Measurements from ENCODE around the gene CDH26.
"Not testable (repeated sequence)": the region's sequence is repeated elsewhere in the genome, so short reads cannot be mapped to it uniquely, and the experiment has no call there.

Gene CDH26

DNA sequence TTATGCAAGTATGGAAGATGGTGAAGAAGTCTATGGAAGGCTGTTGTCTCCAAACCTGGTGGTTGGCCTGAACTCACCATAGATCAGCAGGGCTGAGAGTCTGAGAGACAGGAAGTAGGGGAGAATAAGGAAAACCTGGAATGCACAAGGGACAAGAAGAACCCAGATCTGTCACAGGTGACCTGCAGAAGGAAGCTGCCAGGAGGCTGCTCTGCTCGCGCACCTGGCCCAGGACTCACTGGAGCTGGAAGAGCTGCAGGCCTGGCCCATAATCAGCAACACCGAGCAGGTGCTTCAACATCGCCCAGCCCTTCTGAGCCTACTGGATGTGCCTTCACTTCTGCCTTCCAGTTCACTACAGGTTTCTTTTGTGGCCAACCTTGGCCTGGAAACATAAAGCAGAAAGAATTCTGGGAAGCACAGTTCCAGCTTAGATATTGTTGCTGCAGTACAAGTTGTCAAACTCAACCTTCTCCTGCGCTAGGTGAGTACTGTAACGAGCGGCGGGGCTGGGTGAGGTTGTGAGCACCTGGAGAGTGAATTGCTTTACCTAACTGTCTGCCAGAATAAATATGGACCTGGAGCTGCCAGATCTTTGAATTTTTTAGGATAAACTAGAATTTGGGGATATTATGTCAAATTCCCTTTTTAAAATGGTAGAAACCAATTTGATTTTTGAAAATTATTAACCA lies 82.4 kb downstream of the CDH26 start:
- H3K4me3 ChIP-seq (ENCODE audit: low read depth in 1 of 2, low read length in 2 of 2) = no peak overlapping the region
- no peak overlapping the region for H3K9ac ChIP-seq (ENCODE audit: low read depth in 1 of 2, low read length in 2 of 2)
- no peaks in the 10 kb centered on the region for H3K27me3 ChIP-seq (ENCODE audit: control insufficient read depth in 1 of 2, insufficient read depth in 2 of 2, low read length in 2 of 2)
- H3K9me3 ChIP-seq (ENCODE audit: control insufficient read depth in 1 of 2, low read length in 2 of 2) = no peaks in the 10 kb centered on the region
- H3K36me3 ChIP-seq (ENCODE audit: control insufficient read depth in 1 of 2, insufficient read depth in 2 of 2, low read length in 2 of 2) = no peaks in the 10 kb centered on the region
- H3K4me1 ChIP-seq (ENCODE audit: control insufficient read depth in 1 of 2, insufficient read depth in 2 of 2, low read length in 2 of 2) = no peaks in the 10 kb centered on the region
- H3K27ac ChIP-seq (ENCODE audit: low read depth, low read length) = no peak overlapping the region

- H3K4me3 ChIP-seq (ENCODE audit: low read depth in 1 of 2, low read length in 2 of 2); H3K36me3 ChIP-seq (ENCODE audit: control insufficient read depth in 1 of 2, insufficient read depth in 2 of 2, low read length in 2 of 2); H3K27me3 ChIP-seq (ENCODE audit: control insufficient read depth in 1 of 2, insufficient read depth in 2 of 2, low read length in 2 of 2); H3K9ac ChIP-seq (ENCODE audit: low read depth in 1 of 2, low read length in 2 of 2); H3K4me1 ChIP-seq (ENCODE audit: control insufficient read depth in 1 of 2, insufficient read depth in 2 of 2, low read length in 2 of 2); H3K27ac ChIP-seq (ENCODE audit: low read depth, low read length); H3K9me3 ChIP-seq (ENCODE audit: control insufficient read depth in 1 of 2, low read length in 2 of 2): not testable (repeated sequence)
These were observed 83.4 kb downstream of the CDH26 start for GRCh38 chr20:60041436-60042165.

DNA sequence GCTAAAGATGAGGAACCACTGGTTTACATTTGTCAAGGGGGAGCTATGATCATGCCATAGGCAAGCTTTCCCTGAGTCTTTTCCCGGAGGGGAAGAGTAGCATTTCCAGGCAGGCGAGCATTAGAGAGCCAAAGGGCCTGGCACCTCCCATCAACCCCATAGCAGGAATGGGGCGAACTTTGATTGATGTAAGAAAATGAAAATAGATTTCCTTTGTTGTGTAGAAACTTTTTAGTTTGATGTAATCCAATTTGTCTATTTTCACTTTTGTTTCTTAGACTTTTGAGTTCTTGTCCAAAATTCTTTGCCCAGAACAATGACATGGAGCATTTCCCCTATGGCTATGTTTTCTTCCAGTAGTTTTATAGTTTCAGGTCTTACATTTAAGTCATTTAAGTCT lies 85.2 kb downstream of the CDH26 start:
- Histone ChIP-seq H3K27me3 (ENCODE audit: control insufficient read depth in 1 of 2, insufficient read depth in 2 of 2, low read length in 2 of 2) (no peaks in the 10 kb centered on the region), H3K4me1 (ENCODE audit: control insufficient read depth in 1 of 2, insufficient read depth in 2 of 2, low read length in 2 of 2) (no peaks in the 10 kb centered on the region), H3K36me3 (ENCODE audit: control insufficient read depth in 1 of 2, insufficient read depth in 2 of 2, low read length in 2 of 2) (no peaks in the 10 kb centered on the region)

DNA sequence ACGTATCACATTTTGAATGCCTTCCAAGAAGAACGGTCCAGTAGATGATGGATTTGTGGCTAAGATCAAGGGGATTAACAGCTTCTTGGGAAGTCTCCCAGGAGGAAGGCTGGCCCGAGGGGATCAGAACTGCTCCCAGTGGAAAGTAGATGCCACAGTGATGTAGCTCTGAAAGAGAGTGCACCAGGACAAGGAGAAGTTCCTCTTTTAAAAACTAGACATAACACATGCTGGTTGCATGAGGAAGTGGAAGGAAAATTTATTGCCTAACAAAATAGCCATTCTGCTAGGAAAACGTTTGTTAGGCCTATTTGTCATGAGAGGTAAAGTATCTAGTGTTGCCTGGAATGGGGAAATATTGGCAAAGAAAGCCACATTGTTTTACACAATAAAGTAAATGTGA lies 87.8 kb downstream of the CDH26 start:
- H3K27ac ChIP-seq (ENCODE audit: low read depth, low read length) = no peak overlapping the region
- H3K4me1 ChIP-seq (ENCODE audit: control insufficient read depth in 1 of 2, insufficient read depth in 2 of 2, low read length in 2 of 2) = no peaks in the 10 kb centered on the region

More for the DNA sequence above, 85.2 kb downstream of the CDH26 start:
- no peak overlapping the region for H3K4me3 ChIP-seq (ENCODE audit: low read depth in 1 of 2, low read length in 2 of 2)
- no peak overlapping the region for H3K9ac ChIP-seq (ENCODE audit: low read depth in 1 of 2, low read length in 2 of 2)
- H3K27ac ChIP-seq (ENCODE audit: low read depth, low read length) = no peak overlapping the region
- no peaks in the 10 kb centered on the region for H3K9me3 ChIP-seq (ENCODE audit: control insufficient read depth in 1 of 2, low read length in 2 of 2)

GRCh38 chr20:60046436-60046835 lies 88.2 kb downstream of the CDH26 start:
- Histone ChIP-seq H3K27me3 (ENCODE audit: control insufficient read depth in 1 of 2, insufficient read depth in 2 of 2, low read length in 2 of 2) (peaks cover under 1 to 5% of the 10 kb centered on the region in 2 donors), H3K27ac (ENCODE audit: low read depth, low read length) (no peak overlapping the region), H3K9me3 (ENCODE audit: control insufficient read depth in 1 of 2, low read length in 2 of 2) (no peaks in the 10 kb centered on the region), H3K36me3 (ENCODE audit: control insufficient read depth in 1 of 2, insufficient read depth in 2 of 2, low read length in 2 of 2) (no peaks in the 10 kb centered on the region), H3K9ac (ENCODE audit: low read depth in 1 of 2, low read length in 2 of 2) (no peak overlapping the region), H3K4me1 (ENCODE audit: control insufficient read depth in 1 of 2, insufficient read depth in 2 of 2, low read length in 2 of 2) (no peaks in the 10 kb centered on the region), H3K4me3 (ENCODE audit: low read depth in 1 of 2, low read length in 2 of 2) (no peak overlapping the region)

More for the DNA sequence above, 87.8 kb downstream of the CDH26 start:
- Histone ChIP-seq H3K9me3 (ENCODE audit: control insufficient read depth in 1 of 2, low read length in 2 of 2) (no peaks in the 10 kb centered on the region), H3K9ac (ENCODE audit: low read depth in 1 of 2, low read length in 2 of 2) (no peak overlapping the region), H3K27me3 (ENCODE audit: control insufficient read depth in 1 of 2, insufficient read depth in 2 of 2, low read length in 2 of 2) (peaks cover 0 to 5% of the 10 kb centered on the region in 2 donors), H3K4me3 (ENCODE audit: low read depth in 1 of 2, low read length in 2 of 2) (no peak overlapping the region), H3K36me3 (ENCODE audit: control insufficient read depth in 1 of 2, insufficient read depth in 2 of 2, low read length in 2 of 2) (no peaks in the 10 kb centered on the region)

DNA sequence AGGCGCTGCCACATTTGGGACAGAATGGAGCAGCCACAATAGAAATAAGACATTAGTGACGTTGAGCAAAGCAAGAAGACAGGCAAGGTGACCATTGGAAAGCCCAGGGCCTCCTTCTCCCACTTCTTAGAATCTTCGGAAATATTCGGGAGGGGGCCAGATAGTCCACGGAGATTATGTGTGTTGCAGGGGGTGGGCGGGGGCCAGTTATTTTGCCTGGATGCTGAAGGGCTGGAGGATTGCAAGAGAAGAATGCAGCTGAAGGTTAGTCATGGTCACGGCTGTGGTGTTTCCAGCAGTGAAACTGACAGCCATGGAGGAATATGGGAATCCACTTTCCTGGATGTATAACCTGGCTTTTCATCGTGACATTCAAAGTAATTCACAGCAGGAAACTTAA lies 88.6 kb downstream of the CDH26 start:
- Histone ChIP-seq H3K27me3 (ENCODE audit: control insufficient read depth in 1 of 2, insufficient read depth in 2 of 2, low read length in 2 of 2) (peaks cover 4 to 8% of the 10 kb centered on the region in 2 donors), H3K27ac (ENCODE audit: low read depth, low read length) (no peak overlapping the region)

GRCh38 chr20:60048634-60049521 lies 90.7 kb downstream of the CDH26 start:
- peaks cover 7 to 13% of the 10 kb centered on the region in 2 donors for H3K27me3 ChIP-seq (ENCODE audit: control insufficient read depth in 1 of 2, insufficient read depth in 2 of 2, low read length in 2 of 2)
- H3K9ac ChIP-seq (ENCODE audit: low read depth in 1 of 2, low read length in 2 of 2) = no peak overlapping the region
- no peaks in the 10 kb centered on the region for H3K9me3 ChIP-seq (ENCODE audit: control insufficient read depth in 1 of 2, low read length in 2 of 2)
- no peaks in the 10 kb centered on the region for H3K4me1 ChIP-seq (ENCODE audit: control insufficient read depth in 1 of 2, insufficient read depth in 2 of 2, low read length in 2 of 2)
- no peaks in the 10 kb centered on the region for H3K36me3 ChIP-seq (ENCODE audit: control insufficient read depth in 1 of 2, insufficient read depth in 2 of 2, low read length in 2 of 2)
- H3K27ac ChIP-seq (ENCODE audit: low read depth, low read length) = no peak overlapping the region
- H3K4me3 ChIP-seq (ENCODE audit: low read depth in 1 of 2, low read length in 2 of 2) = no peak overlapping the region

More for the DNA sequence above, 88.6 kb downstream of the CDH26 start:
- H3K36me3 ChIP-seq (ENCODE audit: control insufficient read depth in 1 of 2, insufficient read depth in 2 of 2, low read length in 2 of 2) = no peaks in the 10 kb centered on the region
- no peaks in the 10 kb centered on the region for H3K4me1 ChIP-seq (ENCODE audit: control insufficient read depth in 1 of 2, insufficient read depth in 2 of 2, low read length in 2 of 2)
- no peaks in the 10 kb centered on the region for H3K9me3 ChIP-seq (ENCODE audit: control insufficient read depth in 1 of 2, low read length in 2 of 2)
- H3K4me3 ChIP-seq (ENCODE audit: low read depth in 1 of 2, low read length in 2 of 2) = no peak overlapping the region
- no peak overlapping the region for H3K9ac ChIP-seq (ENCODE audit: low read depth in 1 of 2, low read length in 2 of 2)

DNA sequence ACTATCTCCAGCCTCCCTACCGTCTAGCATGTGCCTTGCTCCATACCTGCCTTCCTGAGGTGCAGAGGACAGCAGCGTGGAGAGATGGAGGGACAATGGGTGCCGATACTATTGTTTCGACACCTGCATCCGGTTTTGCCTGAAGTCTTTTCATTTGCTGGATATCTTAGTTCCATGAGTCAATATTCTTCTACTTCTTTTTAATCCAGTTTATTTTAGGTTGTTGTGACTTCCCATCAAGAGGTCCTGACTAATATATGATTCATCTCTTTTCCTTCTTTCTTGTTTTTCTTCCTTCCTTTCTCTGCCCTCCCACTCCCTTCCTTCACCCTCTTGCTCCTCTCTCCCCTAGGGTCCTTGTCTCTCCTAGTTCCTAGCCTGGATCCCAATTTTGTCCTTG lies 91.4 kb downstream of the CDH26 start:
- H3K36me3 ChIP-seq (ENCODE audit: control insufficient read depth in 1 of 2, insufficient read depth in 2 of 2, low read length in 2 of 2) = no peaks in the 10 kb centered on the region
- H3K9ac ChIP-seq (ENCODE audit: low read depth in 1 of 2, low read length in 2 of 2) = no peak overlapping the region
- peaks cover 8 to 13% of the 10 kb centered on the region in 2 donors for H3K27me3 ChIP-seq (ENCODE audit: control insufficient read depth in 1 of 2, insufficient read depth in 2 of 2, low read length in 2 of 2)
- H3K27ac ChIP-seq (ENCODE audit: low read depth, low read length) = no peak overlapping the region
- no peaks in the 10 kb centered on the region for H3K9me3 ChIP-seq (ENCODE audit: control insufficient read depth in 1 of 2, low read length in 2 of 2)
- H3K4me3 ChIP-seq (ENCODE audit: low read depth in 1 of 2, low read length in 2 of 2) = no peak overlapping the region
- H3K4me1 ChIP-seq (ENCODE audit: control insufficient read depth in 1 of 2, insufficient read depth in 2 of 2, low read length in 2 of 2) = no peaks in the 10 kb centered on the region

- Histone ChIP-seq H3K27me3 (ENCODE audit: control insufficient read depth in 1 of 2, insufficient read depth in 2 of 2, low read length in 2 of 2) (peaks cover 8 to 13% of the 10 kb centered on the region in 2 donors), H3K4me1 (ENCODE audit: control insufficient read depth in 1 of 2, insufficient read depth in 2 of 2, low read length in 2 of 2) (peaks cover 0 to 4% of the 10 kb centered on the region in 2 donors), H3K4me3 (ENCODE audit: low read depth in 1 of 2, low read length in 2 of 2) (no peak overlapping the region), H3K36me3 (ENCODE audit: control insufficient read depth in 1 of 2, insufficient read depth in 2 of 2, low read length in 2 of 2) (no peaks in the 10 kb centered on the region), H3K9me3 (ENCODE audit: control insufficient read depth in 1 of 2, low read length in 2 of 2) (no peaks in the 10 kb centered on the region), H3K27ac (ENCODE audit: low read depth, low read length) (no peak overlapping the region), H3K9ac (ENCODE audit: low read depth in 1 of 2, low read length in 2 of 2) (no peak overlapping the region)
These were observed 92.1 kb downstream of the CDH26 start for GRCh38 chr20:60050193-60050947.

Measured in duodenal mucosa (tissue), 2 donors.